Epithelial cell of prostate (primary cell): Measurements from ENCODE around the gene BTBD6.
"Not testable (repeated sequence)": the region's sequence is repeated elsewhere in the genome, so short reads cannot be mapped to it uniquely, and the experiment has no call there.

ENCODE experiments used
- DNase-seq: peaks from one replicate; pipeline ENCODE4 v3.0.0-alpha.2; 2011; ENCODE audit warnings: low read depth, low spot score
- H3K27ac ChIP-seq: fragments of 450-650 bp; 2 replicates; pipeline ENCODE4 v1.5.1; 2017; ENCODE audit warnings: mild to moderate bottlenecking

The BTBD6 gene

DNA sequence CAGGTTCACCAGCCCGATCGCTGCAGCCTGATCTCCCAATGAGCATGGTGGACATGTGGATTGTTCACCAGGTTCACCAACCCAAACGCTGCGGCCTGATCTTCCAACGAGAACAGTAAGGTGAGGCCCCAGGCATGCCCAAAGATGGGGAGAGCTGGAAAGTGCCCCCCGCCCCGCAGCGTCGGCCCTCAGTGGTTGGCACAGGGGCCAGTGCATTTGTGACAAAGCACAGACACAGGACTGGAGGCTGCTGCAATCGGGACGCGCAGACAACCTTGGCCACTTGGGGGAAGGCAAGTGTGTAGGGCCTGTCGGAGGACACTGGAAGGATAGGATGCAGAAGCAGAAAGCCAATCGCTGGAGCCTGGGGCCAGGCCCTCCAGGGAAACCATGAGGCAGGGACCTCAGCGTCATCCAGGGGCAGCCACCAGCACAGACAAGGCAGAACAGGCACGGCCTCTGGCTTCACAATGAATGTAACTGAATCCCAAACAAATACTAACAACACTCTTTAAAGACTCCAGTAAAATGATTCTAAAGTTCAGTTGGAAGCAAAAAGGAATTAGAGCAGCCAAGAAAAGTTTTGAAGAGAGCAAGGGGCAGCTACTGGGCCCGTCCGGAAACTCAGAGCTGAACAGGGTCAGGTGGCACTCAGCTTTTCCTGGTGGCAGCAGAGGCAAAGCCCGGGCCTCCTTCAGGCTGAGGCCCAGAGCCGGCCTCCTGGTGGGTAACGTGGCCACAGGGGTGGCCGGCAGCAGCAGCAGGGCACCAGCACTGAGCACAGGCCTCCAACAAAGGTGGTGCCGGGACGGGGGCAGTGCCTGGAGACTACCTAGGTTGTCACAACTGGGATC is 39.1 kb downstream of the BTBD6 start:
- H3K27ac ChIP-seq, result no peak overlapping the region
- DNase-seq, result no peak

- DNase-seq, H3K27ac ChIP-seq: not testable (repeated sequence)
These were observed 40.6 kb downstream of the BTBD6 start for GRCh38 chr14:105288936-105289335.

- DNase-seq, result no peak
- no peak overlapping the region for H3K27ac ChIP-seq
These were observed 42.5 kb downstream of the BTBD6 start for GRCh38 chr14:105290621-105291346.

DNA sequence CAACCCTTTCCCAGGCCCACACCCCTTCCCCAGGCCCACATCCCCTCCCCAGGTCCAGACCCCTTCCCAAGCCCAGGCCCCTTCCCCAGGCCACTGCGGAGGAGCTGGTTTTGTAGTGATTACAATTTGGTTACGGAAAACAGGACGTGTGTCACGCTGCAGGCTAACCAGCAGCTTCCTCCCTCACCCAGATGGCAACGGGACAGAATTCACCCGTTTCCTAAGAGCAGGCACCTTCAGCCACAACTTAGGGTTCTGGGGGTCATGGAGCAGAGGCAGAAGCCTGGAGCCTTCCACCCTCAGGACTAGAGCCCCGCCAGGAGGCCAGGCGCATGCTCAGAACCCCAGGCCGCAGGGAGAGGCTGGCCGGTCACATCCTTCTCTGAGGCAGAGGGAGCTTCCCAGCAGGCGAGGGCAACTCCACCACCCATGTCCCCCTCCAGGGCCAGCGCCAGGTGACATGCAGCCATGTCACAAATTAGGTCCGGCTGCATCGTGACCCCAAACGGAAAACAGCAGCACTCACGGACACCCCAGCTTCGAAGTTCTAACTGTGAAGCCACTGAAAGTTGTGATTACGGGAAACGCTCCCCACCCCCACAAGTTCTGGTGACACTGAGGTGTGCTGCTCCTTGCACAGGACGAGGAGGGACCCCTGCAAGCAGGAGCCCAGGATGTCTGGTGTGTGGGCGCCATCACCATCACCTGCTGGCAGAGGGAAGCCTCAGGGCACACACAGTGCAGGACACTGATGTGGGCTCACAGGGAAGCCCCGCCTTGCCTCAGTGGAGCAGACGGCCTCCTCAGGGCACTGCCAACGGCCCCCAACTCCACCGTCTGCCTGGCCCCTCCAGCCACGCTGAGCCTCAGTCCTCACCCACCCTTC is 44.7 kb downstream of the BTBD6 start:
- no peak for DNase-seq
- H3K27ac ChIP-seq, result no peak overlapping the region

DNA sequence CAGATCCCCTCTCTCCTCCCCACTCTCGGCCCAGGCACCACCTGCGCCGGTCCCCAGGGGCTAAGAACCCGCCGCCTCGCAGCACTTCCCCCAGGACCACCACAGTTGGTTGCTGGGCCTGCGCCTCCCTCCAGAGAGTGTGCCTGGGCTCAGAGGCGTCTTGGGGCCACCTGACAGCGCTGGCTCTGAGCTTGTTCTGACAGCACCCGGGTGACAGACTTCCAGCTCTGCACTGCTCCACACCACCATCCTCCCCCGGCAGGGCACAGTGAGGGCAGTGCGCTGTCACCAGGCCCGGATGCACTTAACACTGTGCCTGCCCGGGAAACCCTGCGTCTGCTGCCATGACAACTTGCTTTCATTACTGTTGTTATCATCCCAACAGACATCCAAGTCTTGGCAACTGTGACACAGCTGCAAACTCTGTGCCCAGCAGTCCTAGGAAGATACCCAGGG is 45.8 kb downstream of the BTBD6 start:
- DNase-seq, result no peak
- no peak overlapping the region for H3K27ac ChIP-seq

DNA sequence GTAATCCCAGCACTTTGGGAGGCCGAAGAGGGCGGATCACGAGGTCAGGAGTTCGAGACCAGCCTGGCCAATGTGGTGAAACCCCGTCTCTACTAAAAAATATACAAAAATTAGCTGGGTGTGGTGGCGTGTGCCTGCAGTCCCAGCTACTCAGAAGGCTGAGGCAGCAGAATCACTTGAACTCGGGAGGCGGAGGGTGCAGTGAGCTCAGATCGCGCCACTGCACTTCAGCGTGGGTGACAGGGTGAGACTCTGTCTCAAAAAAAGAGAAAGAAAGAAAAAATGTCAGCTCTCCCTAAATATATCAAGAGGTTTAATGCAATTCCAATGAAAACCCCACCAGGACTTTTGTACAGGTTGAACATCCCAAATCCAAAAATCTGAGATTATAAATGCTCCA is 49.0 kb downstream of the BTBD6 start:
- not testable (repeated sequence) for DNase-seq, H3K27ac ChIP-seq

DNA sequence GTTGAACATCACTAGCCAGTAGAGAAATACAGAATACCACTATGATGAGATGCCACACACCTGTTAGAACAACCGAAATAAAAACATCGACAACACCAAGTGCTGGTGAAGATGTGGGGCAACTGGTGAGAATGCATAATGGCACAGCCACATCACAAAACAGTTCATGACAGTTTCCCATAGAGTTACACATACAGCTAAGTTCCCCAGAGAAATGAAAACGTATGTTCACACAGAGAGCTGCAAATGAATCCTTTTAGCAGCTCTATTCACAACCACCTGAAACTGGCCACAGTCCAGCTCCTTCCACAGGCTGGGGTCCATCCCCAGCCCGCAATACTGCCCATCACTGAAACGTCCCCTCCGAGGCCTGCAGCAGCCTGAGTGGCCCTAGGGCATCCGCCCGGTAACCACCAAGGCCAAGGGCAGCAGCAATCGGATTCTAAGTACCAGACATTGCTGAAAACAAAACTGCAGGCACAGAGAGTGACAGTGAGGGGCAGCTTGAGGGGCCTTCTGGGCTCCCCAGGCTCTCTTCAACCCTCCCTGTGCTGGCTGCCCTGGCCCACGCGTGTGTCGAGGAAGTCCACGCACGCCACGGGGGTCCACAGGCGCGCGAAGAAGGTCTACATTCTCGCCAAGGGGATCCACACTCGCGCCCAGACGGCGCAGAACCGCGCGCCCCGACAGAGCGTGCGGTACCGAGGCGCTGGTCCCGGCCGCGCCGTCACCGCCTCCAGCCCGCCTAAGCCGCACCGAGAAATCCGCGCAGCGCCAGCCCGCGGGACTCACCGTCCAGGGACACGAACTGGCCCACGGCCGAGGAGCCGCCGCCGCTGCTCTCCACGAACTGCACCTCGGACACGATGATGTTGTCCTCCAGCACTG is 51.6 kb downstream of the BTBD6 start:
- H3K27ac ChIP-seq, result peak overlapping the region; percentile 88
- no peak for DNase-seq
